ENCODE results near the gene ATG5. TPM values are rescaled to one million over a fixed set of nuclear protein-coding genes. Genes with fewer than 3 reads are reported as not detected.

ATG5 gene
- total and polyA plus RNA-seq, 9 of the 15 experiments (the other 6 are each of a cell fraction or from before 2014, with no cell fraction given): 29.0 to 80.0 (median 53.2) TPM

- TF ChIP-seq SIX5 (IDR thresholded peaks at IDR 0.05; ENCODE audit: borderline replicate concordance in 1 of 2, insufficient read depth in 1 of 2, low read depth in 1 of 2, low read length in 2 of 2): no peak
These were observed 161.3 kb downstream of the ATG5 start (continued) for GRCh38 chr6:106163966-106164877.

- Histone ChIP-seq H3K4me1 (replicated peaks in 1 of 2; ENCODE audit: control insufficient read depth in 2 of 2, insufficient read depth in 2 of 2, low read length in 2 of 2) (no peaks in the 10 kb centered on the region; a peak in 1 of 5 replicates), H3K36me3 (ENCODE audit: control insufficient read depth, insufficient read depth, low read length) (no peaks in the 10 kb centered on the region), H3K9me1 (ENCODE audit: control insufficient read depth, insufficient read depth, low read length) (no peaks in the 10 kb centered on the region), H3K4me3 (no peak overlapping the region), H3K9ac (ENCODE audit: insufficient read depth in 1 of 2, low read depth in 2 of 2, low read length in 2 of 2) (no peak overlapping the region), H2AFZ (ENCODE audit: low read depth, low read length) (peak overlapping the region; percentile 58; the same call in 1 of the 2 replicates), H3K79me2 (ENCODE audit: control insufficient read depth, insufficient read depth, low read length) (no peaks in the 10 kb centered on the region), H3K27me3 (ENCODE audit: control insufficient read depth in 2 of 2, insufficient read depth in 2 of 2, low read length in 2 of 2) (peaks cover 0 to 4% of the 10 kb centered on the region in 2 experiments; a peak in 2 of 5 replicates), H3K27ac (ENCODE audit: extremely low read depth, low read depth, low read length) (no peak overlapping the region), H3K9me3 (replicated peaks; ENCODE audit: control insufficient read depth, insufficient read depth, low read depth, low read length) (no peaks in the 10 kb centered on the region), H3K4me2 (ENCODE audit: insufficient read depth, low read length) (no peak overlapping the region), H4K20me1 (replicated peaks; ENCODE audit: control insufficient read depth, insufficient read depth, low read length) (no peaks in the 10 kb centered on the region)
- intact Hi-C loops (cut with micrococcal nuclease): no loop called here
- BruUV-seq (replicated peaks): no TSS peak
- ChIA-PET POLR2A (interaction anchor here (0.6 to 1.5 kb wide), 4 partner anchors 8 to 909 kb away, joined by 3 to 5 read pairs (median 3); partner anchors contain the start of gene PRDM1), CTCF (ENCODE audit: low intra/inter-chr PET ratio) (interaction anchor here (0.6 kb wide), 1 partner anchor 316 kb away, joined by 3 read pairs; no protein-coding TSS in a partner anchor)
- TF ChIP-seq ZNF316 (IDR thresholded peaks at IDR 0.05) (0 out of 2 replicates have a peak, but pooled peaks have one; percentile 11), BHLHE40 (IDR thresholded peaks at IDR 0.05; ENCODE audit: low read length) (0 out of 2 replicates have a peak, but pooled peaks have one; percentile 5)
- TF ChIP-seq, protein P1, sequence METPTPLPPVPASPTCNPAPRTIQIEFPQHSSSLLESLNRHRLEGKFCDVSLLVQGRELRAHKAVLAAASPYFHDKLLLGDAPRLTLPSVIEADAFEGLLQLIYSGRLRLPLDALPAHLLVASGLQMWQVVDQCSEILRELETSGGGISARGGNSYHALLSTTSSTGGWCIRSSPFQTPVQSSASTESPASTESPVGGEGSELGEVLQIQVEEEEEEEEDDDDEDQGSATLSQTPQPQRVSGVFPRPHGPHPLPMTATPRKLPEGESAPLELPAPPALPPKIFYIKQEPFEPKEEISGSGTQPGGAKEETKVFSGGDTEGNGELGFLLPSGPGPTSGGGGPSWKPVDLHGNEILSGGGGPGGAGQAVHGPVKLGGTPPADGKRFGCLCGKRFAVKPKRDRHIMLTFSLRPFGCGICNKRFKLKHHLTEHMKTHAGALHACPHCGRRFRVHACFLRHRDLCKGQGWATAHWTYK (CRISPR knock-in tag; IDR thresholded peaks at IDR 0.05): no peak
- TF ChIP-seq, protein P2, sequence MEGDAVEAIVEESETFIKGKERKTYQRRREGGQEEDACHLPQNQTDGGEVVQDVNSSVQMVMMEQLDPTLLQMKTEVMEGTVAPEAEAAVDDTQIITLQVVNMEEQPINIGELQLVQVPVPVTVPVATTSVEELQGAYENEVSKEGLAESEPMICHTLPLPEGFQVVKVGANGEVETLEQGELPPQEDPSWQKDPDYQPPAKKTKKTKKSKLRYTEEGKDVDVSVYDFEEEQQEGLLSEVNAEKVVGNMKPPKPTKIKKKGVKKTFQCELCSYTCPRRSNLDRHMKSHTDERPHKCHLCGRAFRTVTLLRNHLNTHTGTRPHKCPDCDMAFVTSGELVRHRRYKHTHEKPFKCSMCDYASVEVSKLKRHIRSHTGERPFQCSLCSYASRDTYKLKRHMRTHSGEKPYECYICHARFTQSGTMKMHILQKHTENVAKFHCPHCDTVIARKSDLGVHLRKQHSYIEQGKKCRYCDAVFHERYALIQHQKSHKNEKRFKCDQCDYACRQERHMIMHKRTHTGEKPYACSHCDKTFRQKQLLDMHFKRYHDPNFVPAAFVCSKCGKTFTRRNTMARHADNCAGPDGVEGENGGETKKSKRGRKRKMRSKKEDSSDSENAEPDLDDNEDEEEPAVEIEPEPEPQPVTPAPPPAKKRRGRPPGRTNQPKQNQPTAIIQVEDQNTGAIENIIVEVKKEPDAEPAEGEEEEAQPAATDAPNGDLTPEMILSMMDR (IDR thresholded peaks at IDR 0.05 in 2 of 3, conservative IDR thresholded peaks at IDR 0.05 in 1 of 3; ENCODE audit: insufficient read depth in 2 of 3, low read depth in 1 of 3, low read length in 3 of 3): 0 out of 6 replicates have a peak, but pooled peaks of 1 of the 3 experiments have one; percentile 1
- in situ Hi-C loops (cut with MboI): no loop called here
- FAIRE-seq (no peak), DNase-seq (ENCODE audit: extremely low read depth in 1 of 4, low spot score in 3 of 4) (no peak), ATAC-seq (peak; percentile 35)
- 20% methylated on average over 7 of the region's 7 CpGs for WGBS (ENCODE audit: insufficient coverage, low coverage, missing lambda C conversion rate)
These were observed 162.1 kb downstream of the ATG5 start for GRCh38 chr6:106163446-106163965.

Measured in K562 (cell line).